Measurements from ENCODE around the gene OR4M1.
"Not testable (repeated sequence)": the region's sequence is repeated elsewhere in the genome, so short reads cannot be mapped to it uniquely, and the experiment has no call there.

OR4M1 gene, protein sequence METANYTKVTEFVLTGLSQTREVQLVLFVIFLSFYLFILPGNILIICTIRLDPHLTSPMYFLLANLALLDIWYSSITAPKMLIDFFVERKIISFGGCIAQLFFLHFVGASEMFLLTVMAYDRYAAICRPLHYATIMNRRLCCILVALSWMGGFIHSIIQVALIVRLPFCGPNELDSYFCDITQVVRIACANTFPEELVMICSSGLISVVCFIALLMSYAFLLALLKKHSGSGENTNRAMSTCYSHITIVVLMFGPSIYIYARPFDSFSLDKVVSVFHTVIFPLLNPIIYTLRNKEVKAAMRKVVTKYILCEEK

DNA sequence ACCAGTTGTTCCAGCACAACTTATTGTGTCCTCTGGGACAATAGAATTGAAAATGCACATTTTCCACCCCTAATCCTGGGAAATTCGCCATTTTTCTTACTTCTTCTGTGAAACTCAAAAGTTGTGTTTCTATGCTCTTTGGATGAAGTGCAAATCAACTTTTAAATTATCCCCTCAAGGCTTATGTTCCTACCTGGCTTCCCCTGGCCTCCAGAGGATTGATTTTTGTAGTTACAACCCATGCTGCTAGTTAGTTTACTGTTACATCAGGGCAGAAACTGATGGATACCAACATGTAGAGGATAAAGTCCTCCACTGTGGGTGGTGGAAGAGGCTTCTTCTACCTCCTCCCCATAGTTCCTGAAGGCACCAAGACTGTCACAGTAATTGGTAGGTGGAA is at the start of gene OR4M1:
Gene OR4M1, plus strand, starts transcription at position 301 of the 400 bp plus-strand sequence. CDS start 6,819 bp downstream, outside the sequence.
- not testable (repeated sequence) for DNase-seq

- no peak for DNase-seq
These were observed 43.9 kb upstream of the OR4M1 start for GRCh38 chr14:19729359-19729758.

GRCh38 chr14:19729763-19730162 is 43.5 kb upstream of the OR4M1 start:
- DNase-seq = no peak

GRCh38 chr14:19733893-19734292 is 39.4 kb upstream of the OR4M1 start:
- DNase-seq = not testable (repeated sequence)

DNA sequence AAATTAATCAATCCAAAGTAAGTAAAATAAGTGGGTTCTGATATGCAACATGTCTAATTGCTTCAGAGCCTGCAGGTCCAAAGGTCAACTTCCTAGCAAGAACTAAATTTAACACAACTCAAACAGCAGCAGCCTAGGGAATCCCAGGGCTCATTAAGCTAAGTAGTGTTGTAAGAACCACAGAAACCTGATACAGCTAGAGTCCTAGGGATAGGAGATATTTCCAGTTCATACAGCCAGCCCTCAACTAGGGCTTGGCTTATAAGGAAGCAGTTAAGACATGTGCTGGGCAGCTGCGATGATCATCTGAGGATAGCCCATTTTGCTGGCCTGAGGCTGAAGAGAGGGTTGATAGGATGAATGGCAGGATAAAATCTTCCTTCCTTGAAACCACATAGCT is 30.0 kb upstream of the OR4M1 start, which contains the start of gene OR4Q3:
Gene OR4Q3, plus strand, starts transcription at position 316 of the 400 bp plus-strand sequence.
- DNase-seq = no peak

DNA sequence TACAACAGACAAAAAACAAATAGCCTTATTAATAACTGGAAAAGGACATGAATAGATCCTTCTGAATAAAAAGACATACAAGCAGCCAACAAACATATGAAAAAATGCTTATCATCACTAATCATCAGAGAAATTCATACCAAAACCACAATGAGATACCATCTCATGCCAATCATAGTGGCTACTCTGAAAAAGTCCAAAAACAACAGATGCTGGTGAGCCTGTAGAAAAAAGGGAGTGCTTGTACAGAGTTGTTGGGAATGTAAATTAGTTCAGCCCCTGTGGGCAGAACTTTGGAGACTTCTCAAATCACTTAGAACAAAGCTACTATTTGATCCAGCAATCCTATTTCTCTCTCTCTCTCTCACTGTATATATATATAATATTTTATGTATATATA is 21.0 kb upstream of the OR4M1 start:
- DNase-seq = not testable (repeated sequence)

- DNase-seq = no peak
These were observed 19.1 kb upstream of the OR4M1 start for GRCh38 chr14:19754172-19754571.

GRCh38 chr14:19771491-19771890 is 1.8 kb upstream of the OR4M1 start:
- not testable (repeated sequence) for DNase-seq

DNA sequence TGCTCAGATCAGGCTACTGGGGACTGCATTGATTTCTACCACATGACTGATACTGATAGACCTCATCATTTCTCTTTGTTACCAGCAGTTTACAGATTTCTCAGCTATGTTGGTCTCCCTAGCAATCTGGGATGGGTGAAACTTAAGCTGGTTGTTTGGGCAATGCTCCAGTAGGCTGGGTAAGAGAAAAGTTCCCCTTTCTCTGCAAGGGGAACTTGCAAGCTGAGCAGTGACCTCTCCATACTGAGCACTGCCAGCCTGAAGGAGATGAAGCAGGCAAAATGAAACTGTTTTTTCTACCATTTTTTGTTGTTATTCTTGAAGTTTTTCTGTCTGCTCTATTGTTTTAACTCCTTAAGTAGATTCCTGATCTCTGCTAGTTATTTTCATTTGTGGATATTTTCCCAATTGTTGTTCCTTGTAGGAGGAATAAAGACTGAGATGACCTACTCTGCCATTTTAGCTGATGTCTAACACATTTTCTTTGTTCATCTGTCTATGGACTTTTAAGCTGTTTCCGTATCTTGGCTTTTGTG is 1.3 kb upstream of the OR4M1 start:
- peak in 1 of 51 donors; percentile 1 for DNase-seq

DNA sequence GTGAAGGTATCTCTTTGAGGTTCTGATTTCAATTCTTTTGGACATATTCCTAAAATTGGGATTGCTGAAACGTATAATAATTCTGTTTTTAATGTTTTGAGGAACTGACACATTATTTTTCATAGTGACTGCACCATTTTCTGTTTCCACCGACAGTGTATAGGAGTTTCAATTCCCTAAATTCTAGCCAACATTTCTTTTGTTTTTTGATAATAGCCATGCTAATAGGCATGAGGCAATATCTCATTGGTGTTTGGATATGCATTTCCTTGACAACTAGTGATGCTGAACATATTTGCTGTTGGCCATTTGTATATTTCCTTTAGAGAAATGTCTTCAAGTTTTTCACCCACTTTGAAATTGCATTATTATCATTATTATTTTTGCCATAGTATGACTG is 850 bp upstream of the OR4M1 start:
- not testable (repeated sequence) for DNase-seq

GRCh38 chr14:19775587-19775986 is 2.3 kb downstream of the OR4M1 start:
- DNase-seq = no peak

DNA sequence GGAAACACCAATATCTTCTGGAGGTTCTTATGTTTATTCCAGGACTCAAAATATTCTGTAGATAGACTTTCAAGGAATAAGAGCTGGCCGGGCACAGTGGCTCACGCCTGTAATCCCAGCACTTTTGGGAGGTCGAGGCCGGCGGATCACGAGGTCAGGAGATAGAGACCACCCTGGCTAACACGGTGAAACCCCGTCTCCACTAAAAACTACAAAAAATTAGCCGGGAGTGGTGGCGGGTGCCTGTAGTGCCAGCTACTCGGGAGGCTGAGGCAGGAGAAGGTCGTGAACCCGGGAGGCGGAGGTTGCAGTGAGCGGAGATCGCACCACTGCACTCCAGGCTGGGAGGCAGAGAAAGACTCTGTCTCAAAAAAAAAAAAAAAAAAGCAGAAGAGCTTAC is 12.5 kb downstream of the OR4M1 start:
- DNase-seq = not testable (repeated sequence)

DNA sequence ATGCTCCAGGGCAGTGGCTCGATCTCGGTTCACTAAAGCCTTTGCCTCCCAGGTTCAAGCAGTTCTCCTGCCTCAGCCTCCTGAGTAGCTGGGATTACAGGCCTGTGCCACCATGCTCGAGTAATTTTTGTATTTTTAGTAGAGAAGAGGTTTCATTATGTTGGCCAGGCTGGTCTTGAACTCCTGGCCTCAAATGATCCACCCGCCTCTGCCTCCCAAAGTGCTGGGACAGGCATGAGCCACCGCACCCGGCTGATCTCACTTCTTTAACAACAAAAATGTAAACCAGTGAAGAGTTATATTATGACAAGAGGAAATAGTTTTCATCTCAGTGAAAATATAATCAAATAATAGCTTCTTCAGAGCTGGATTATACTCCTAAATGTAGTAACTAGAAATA is 14.0 kb downstream of the OR4M1 start:
- DNase-seq = not testable (repeated sequence)

GRCh38 chr14:19788150-19788549 is 14.8 kb downstream of the OR4M1 start:
- DNase-seq = not testable (repeated sequence)

GRCh38 chr14:19796520-19797108 is 23.3 kb downstream of the OR4M1 start:
- DNase-seq = not testable (repeated sequence)

DNA sequence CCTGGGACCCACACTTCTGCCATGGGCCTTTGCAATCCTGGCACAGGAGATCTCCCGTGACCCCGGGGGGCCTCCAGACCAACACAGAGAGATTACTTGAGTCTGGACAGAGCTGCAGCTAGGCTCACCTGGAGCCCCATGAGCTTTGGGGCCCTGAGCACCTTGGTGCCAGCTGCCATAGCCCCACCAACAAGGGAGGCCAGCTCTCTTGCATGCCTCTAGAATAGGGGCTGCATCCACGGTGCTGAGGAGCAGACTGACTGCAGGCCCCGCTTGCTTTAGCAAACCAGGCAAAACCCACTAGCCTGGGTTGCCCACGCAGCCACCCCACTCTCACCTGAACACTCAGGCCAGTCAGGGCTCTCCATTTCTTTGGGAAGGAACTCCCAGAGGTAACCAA is 26.6 kb downstream of the OR4M1 start:
- DNase-seq = peak in 2 of 51 donors; percentile 19 to 24

DNA sequence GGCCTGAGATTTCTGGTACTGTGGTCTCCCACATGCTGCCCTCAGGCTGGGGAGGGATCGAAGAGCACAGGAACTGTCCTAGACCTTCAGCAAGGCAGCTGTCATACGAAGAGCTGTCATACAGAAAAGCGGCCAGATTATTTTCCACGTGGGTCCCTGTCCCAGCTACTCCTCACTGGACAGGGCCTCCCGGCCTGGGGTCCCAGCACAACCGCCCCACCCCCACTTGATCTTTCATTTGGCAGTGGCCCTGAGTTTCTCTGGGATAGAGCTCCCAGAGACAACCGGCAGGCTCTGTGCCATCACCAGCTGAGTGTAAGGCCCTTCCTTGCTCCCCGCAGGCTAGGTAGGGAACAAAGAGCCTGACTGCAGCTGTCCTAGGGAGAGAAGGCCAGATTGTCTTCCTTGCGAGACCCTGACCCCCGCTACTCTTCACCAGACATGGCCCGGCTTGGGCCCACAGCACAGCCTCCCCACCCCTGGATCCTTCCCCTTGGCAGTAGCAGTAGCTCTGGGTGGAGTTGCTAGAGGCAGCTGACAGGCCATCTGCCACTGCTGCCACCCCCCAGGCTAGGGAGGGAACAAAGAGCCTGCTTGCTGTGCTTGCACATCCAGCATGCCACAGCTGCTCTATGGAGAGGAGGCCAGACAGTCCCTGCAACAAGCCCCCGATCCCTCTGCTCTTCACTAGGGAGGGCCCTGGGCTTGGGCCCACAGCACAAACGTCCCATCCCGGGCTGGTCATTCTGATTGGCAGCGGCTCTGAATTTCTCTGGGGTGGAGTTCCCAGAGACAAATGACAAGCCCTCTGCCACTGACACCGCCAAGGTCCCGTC is 27.2 kb downstream of the OR4M1 start:
- DNase-seq = peak in 42 of 51 donors; percentile 0 to 89 (median 55)

DNA sequence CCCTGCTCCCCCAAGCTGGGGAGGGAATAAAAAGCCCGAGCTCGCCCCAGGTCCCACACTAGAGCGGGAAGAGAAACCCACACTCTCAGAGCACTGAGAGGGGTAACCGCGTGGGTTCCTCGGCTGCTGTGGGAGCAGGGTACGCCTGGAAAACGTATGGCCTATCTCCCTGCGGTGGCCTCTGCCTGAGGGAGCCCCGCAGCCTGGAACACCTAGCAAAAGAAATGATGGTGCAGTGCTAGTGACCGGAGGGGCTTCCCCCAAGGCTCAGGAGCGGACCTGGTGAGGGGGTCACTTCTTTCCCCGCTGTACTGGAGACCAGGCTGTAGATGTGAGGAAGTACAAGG is 27.8 kb downstream of the OR4M1 start:
- DNase-seq = peak in 1 of 51 donors; percentile 19

DNA sequence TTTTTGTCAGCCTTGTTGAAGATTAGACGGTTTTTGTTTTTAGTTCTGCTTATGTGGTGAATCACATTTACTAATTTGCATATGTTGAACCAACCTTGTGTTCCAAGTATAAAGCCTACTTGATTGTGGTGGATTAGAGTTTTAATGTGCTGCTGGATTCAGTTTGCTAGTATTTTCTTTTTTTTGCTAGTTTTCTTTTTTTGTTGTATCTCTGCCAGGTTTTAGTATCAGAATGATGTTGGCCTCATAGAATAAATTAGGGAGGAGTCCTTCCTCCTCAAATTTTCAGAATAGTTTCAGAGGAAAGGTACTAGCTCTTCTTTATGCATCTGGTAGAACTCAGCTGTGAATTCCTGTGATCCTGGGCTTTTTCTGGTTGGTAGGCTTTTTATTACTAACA is 30.2 kb downstream of the OR4M1 start, which contains the start of gene OR4N2:
Gene OR4N2, plus strand, starts transcription at position 301 of the 400 bp plus-strand sequence. CDS start 23,679 bp downstream, outside the sequence.
- DNase-seq = not testable (repeated sequence)

DNA sequence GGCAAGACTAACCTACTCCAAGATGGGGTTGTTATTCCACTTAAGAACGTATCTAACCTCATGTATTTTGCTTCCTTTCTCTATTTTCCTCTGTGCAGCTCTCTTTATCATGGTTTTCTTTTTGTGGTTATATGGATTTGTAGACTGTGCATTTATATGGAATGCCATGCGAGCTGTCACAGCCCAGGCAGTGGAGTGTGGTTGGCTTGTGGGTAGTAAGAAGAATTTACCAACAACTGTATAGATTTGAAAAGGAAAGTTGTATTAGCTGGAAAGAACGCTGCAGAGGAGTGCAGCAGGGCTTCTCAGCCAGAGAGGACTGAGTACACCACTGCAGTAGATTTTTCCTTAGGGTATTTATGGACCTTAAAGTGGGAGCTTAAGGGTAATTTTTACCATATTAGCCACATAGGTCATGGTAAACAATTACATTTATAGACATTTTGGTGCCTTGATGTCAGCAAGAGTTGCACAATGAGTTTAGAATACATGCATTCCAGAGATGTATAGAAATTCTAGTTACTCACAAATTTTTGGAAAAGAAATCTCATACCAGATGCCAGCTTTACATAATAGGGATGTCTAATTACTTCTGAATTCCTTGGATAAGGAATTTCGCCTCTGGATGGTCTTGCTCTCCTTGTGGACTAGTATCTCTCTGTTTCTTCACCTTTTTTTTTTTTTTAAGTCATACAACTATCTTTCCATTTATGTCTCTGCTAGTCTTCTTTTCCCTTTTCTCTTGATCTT is 40.0 kb downstream of the OR4M1 start:
- DNase-seq = not testable (repeated sequence)

- not testable (repeated sequence) for DNase-seq
These were observed 46.6 kb downstream of the OR4M1 start for GRCh38 chr14:19819879-19820278.
